GM21737 (cell line): ENCODE measurements around the gene TEPSIN.

Experiments used
- ATAC-seq: cut with Tn5 transposase; IDR thresholded peaks from one replicate; pipeline ENCODE4 v1.9.1; 2021; ENCODE audit warnings: mild to moderate bottlenecking, moderate library complexity; ENCODE audit not compliant: unreplicated experiment

Gene TEPSIN

GRCh38 chr17:81271226-81271625 is 32.4 kb upstream of the TEPSIN start:
- ATAC-seq: no peak

GRCh38 chr17:81270279-81270678 is 31.4 kb upstream of the TEPSIN start:
- ATAC-seq: no peak

DNA sequence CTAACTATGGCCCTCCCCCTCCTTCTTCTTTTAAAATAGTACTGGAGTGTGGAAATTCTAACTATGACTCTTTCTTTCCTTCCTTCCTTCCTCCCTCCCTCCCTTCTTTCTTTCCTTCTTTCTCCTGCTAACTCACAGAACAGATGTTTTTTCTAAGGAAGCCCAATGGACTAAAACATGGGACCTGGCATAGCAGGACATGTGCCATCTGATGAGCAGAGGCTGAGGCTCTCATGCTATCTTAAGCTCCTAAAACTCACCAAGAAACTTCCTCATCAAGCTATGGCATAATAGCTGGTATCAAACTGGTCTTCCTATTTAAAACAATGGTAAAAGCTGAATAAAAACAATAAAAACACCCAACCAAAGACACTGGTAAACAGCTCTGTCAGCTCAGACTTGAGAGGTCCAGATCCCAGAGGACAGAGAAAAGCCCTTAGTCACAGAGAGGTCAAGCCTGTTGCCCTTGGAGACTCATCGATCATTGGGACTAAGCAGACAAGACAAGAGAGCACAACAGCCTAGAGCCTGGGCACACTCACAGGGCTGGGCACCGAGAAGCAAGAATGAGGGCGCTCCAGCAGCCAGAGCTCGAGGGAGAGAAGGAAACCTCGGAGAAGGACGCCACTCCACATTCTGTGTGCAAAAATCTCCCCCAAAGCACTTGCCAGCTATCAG is 28.7 kb upstream of the TEPSIN start:
- no peak for ATAC-seq

DNA sequence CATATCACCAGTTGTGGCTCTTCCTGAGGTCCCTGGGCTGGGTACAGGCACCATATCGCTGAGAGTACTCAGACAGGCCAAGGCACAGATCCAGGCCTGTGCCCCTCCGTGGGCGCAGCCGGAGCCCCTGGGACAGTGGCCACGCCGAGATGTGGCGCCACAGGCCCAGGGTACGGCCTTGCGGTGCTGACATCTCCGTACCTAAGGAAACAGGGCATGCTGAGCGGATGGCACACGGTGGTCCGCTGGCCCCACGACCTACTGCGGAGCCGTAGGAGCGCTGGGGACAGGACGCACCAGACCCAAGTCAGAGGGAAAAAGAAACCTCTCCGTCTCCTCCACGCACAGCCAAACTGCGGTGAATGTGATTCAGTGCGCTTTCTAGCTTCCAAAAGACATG is 26.7 kb upstream of the TEPSIN start:
- ATAC-seq: no peak

- ATAC-seq: no peak
These were observed 25.8 kb upstream of the TEPSIN start for GRCh38 chr17:81264640-81265039.

- ATAC-seq: no peak
These were observed 24.7 kb upstream of the TEPSIN start for GRCh38 chr17:81263371-81264181.

GRCh38 chr17:81261582-81262336 is 22.9 kb upstream of the TEPSIN start:
- ATAC-seq: no peak

DNA sequence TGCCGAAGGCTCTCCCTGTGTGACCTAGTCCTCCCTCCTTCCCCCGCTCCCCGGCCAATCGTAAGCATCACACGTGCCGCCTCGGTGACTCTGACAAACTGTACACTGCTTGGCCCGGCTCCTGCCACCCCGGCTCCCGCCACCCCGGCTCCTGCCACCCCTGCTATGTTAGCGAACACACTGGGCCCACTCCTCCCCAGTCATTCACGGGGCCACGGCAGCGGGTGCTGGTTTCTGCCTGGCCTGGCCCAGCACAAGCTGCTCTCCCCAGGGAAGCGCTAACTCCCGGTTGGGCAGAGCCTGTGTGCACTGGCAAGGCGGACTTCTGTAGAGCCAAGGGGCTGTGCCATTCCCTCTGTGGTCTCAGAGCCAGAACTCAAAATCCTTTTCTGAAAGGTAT is 22.2 kb upstream of the TEPSIN start:
- ATAC-seq: no peak

- no peak for ATAC-seq
These were observed 21.8 kb upstream of the TEPSIN start for GRCh38 chr17:81260641-81261040.

DNA sequence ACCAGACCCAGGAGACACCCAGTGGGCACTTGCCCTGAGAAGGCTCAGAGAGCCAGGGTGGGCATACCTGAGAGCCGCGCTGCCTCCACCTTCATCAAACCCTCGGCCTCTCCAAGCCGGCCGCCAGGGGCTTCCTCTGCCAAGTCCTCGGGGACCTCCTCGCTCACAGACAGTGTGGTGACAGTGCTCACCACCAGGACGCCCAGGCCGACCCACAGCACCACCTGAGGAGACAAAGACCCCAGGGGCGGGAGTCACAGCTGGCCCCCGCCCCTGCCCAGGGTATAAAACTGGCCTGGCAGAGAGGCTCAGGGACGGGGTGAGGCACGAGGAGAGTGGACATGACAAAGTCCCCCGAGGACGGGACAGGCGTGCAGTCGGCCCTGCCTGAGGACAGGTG is 21.3 kb upstream of the TEPSIN start:
- ATAC-seq: no peak

- ATAC-seq: no peak
These were observed 20.3 kb upstream of the TEPSIN start for GRCh38 chr17:81259058-81259605.

- no peak for ATAC-seq
These were observed 19.4 kb upstream of the TEPSIN start for GRCh38 chr17:81258292-81258691.

DNA sequence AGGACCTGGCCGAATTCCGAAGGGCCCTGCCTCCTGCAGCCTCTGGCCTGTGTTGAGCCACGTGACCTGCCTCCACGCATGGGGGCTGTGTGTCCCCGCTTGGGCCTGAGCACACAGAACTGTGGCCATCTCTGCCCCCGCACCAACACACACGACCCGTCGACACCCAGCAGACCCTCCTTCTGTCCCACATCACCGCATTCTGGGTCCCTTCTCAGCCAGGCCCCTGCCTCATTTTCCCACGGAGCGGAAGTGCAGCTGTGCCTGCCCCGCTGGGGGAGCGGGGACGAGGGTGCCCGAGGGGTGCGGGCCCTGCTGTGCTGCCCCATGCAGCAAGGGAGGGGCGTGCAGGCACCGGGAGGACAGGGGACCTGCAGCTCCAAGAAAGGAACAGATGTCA is 18.7 kb upstream of the TEPSIN start:
- no peak for ATAC-seq

GRCh38 chr17:81256616-81257015 is 17.8 kb upstream of the TEPSIN start:
- no peak for ATAC-seq

- no peak for ATAC-seq
These were observed 16.3 kb upstream of the TEPSIN start for GRCh38 chr17:81254955-81255717.

DNA sequence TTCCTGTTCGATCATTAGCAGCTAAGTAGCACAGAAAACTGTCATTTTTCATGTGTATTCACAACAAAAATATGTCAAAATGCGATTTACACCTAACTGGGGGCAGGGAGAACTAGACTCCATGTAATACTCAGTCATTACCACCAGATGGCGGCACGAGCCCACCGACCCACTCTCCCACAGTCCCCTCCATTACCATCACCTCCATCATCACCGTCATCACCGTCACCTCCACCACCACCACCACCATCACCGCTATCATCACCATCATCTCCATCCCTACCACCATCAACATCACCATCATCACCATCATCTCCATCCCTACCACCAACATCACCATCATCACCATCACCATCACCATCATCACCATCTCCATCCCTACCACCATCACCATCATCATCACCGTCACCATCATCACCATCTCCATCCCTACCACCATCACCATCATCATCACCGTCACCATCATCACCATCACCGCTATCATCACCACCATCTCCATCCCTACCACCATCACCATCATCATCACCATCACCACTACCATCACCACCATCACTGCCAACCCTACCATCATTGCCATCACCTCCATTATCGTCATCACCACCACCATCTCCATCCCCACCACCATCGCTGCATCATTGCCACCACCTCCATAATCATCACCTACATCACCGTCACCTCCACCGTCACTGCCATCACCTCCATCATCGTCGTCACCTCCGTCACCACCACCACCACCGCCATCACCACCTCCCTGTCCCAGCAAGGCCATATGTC is 14.7 kb upstream of the TEPSIN start:
- no peak for ATAC-seq

GRCh38 chr17:81252987-81253329 is 14.1 kb upstream of the TEPSIN start:
- no peak for ATAC-seq

GRCh38 chr17:81252326-81252986 is 13.6 kb upstream of the TEPSIN start:
- ATAC-seq: no peak

GRCh38 chr17:81251709-81252301 is 12.9 kb upstream of the TEPSIN start:
- ATAC-seq: no peak
